ENCODE measurements around the gene CCL19. TPM values are rescaled to one million over a fixed set of nuclear protein-coding genes. Genes with fewer than 3 reads are reported as not detected.
A peak's percentile ranks its signal among the peaks of the same experiment; 100 is the strongest.

The CCL19 gene
- total RNA-seq, 6 experiments from 2014 or later = 0.77 to 6.5 (median 1.1) TPM

DNA sequence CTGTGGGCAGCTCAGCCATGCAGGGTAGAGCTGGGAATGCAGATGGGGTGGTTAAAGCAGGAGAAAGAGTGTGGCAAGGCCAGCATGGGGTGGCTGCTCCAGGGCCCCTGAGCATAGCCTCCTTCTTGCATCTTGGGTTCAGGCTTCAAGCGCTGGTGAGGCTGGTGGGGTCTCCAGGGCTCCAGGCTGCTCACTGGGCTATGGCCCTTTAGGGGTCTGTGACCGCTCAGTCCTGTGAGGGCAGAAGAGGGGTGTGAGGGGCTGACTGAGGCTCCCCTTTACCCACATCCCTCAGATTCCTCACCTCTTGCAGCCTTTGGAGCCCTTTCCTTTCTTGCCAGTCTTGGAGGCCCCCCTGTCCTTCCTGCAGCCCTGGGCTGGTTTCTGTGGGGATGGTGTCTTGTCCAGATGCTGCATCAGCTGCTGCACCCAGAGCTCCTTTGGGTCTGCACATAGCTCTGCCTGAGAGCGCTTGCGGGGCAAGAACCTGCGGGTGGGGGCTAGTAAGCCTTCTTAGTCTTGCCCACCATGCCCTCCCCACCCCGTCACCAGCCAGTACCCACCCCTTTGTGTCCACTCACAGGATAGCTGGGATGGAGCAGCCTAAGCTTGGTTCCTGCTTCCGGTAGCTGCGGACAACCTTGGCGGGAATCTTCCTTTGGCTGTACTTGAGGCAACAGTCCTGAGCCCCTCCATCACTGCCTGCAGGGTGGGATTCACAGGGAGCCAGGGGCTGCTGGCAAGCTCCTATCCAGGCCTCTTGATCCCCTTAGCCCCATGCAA is 18.3 kb upstream of the CCL19 start:
- Histone ChIP-seq H3K4me1 (no peaks in the 10 kb centered on the region), H3K36me3 (no peaks in the 10 kb centered on the region), H3K9me3 (no peaks in the 10 kb centered on the region), H3K27ac (no peak overlapping the region), H3K27me3 (no peaks in the 10 kb centered on the region), H3K4me3 (no peak overlapping the region)
- 77% methylated on average over 7 of the region's 9 CpGs for WGBS (ENCODE audit: insufficient coverage, low coverage, low lambda C conversion rate, missing lambda C conversion rate)
- intact Hi-C loops (cut with DNase I) = no loop called here
- no peak for TF ChIP-seq POLR2A (IDR thresholded peaks at IDR 0.05)
- TF ChIP-seq, protein P1, sequence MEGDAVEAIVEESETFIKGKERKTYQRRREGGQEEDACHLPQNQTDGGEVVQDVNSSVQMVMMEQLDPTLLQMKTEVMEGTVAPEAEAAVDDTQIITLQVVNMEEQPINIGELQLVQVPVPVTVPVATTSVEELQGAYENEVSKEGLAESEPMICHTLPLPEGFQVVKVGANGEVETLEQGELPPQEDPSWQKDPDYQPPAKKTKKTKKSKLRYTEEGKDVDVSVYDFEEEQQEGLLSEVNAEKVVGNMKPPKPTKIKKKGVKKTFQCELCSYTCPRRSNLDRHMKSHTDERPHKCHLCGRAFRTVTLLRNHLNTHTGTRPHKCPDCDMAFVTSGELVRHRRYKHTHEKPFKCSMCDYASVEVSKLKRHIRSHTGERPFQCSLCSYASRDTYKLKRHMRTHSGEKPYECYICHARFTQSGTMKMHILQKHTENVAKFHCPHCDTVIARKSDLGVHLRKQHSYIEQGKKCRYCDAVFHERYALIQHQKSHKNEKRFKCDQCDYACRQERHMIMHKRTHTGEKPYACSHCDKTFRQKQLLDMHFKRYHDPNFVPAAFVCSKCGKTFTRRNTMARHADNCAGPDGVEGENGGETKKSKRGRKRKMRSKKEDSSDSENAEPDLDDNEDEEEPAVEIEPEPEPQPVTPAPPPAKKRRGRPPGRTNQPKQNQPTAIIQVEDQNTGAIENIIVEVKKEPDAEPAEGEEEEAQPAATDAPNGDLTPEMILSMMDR (IDR thresholded peaks at IDR 0.05) = no peak
- DNase-seq = peak in 1 of 3 donors; percentile 33
- ATAC-seq = peak in 3 of 4 donors; percentile 22 to 31 (median 27)

DNA sequence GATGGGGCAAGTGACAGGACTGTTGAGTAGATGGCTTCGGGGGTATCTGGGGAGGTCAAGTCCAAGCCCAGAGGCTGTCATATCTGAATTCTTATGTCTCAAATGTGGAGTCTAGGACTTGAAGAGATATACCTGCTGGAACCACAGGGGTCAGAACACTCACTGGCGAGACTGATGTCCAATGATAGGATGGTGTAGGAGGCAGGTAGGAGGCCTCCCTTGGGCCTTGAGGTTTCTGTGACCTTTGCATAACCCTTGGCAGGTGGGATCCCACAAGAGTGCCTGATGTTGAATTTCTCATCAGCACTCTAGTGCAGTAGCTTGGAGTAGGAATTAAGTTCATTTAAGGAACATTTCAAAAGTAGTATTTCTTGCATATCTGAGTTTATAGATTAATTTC is 16.1 kb upstream of the CCL19 start:
- WGBS (ENCODE audit: insufficient coverage, low coverage, low lambda C conversion rate, missing lambda C conversion rate) = 86% methylated on average over 1 of the region's 2 CpGs
- Histone ChIP-seq H3K4me1 (no peaks in the 10 kb centered on the region), H3K27ac (no peak overlapping the region), H3K9me3 (no peaks in the 10 kb centered on the region), H3K4me3 (no peak overlapping the region), H3K36me3 (no peaks in the 10 kb centered on the region), H3K27me3 (no peaks in the 10 kb centered on the region)
- intact Hi-C loops (cut with DNase I) = no loop called here
- no peak for ATAC-seq
- no peak for TF ChIP-seq POLR2A (IDR thresholded peaks at IDR 0.05)
- TF ChIP-seq, protein P1 (IDR thresholded peaks at IDR 0.05) = no peak
- no peak for DNase-seq

DNA sequence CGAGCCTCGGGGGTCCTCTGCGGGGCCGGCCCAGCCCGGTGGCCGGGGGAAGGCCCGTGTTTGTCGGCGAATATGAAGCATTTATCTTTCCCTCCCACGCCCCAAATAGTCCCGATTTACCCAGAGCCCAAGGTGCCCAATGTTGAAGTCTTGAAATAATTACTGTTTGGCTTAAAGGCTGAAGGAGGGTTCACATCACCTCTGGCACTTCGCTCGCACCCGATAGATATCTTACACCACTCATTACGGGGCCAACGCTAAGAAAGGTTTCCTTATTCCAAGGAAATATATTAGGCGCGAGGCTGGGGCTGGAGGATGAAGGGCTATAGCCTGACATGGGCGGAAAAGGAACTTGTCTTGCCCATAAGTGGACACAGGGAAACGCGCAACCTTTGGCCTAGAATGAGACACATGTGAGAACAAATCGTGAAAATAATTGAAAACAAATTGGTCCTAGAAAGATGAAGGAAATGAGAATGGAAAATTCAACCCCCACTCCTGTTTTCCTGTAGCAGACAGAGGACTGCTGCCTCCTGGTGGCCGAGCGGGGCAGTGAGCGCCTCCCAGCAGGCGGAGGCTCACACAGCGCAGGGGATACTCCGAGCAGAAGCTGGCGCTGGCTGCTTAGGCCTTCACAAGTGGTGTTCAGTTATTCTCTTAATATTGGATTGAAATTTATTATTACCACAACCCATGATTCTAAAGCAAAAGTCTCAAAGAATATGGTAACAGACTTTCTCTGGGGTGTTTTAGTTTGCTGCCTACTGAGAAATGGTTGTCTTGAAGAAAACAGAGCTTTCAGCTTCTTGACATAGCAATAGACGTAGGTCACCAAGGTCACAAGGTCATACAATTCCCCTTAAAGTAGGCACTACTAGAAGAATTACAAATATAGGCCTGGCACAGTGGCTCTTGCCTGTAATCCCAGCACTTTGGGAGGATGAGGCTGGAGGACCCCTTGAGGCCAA is 11.0 kb upstream of the CCL19 start:
- no peaks in the 10 kb centered on the region for H3K27me3 ChIP-seq
- no peaks in the 10 kb centered on the region for H3K36me3 ChIP-seq
- TF ChIP-seq, protein P1 (IDR thresholded peaks at IDR 0.05) = peak; percentile 97 to 99 (median 99)
- no peak for TF ChIP-seq POLR2A (IDR thresholded peaks at IDR 0.05)
- no peaks in the 10 kb centered on the region for H3K4me1 ChIP-seq
- peak overlapping the region; percentile 12 to 72 (median 50) for H3K27ac ChIP-seq
- H3K4me3 ChIP-seq = peak overlapping the region; percentile 56 to 70 (median 67)
- 2% methylated on average over 30 of the region's 30 CpGs for WGBS (ENCODE audit: insufficient coverage, low coverage, low lambda C conversion rate, missing lambda C conversion rate)
- DNase-seq = peak; percentile 85 to 88 (median 88)
- intact Hi-C loops (cut with DNase I) = no loop called here
- peak; percentile 93 to 96 (median 96) for ATAC-seq
- H3K9me3 ChIP-seq = no peaks in the 10 kb centered on the region

DNA sequence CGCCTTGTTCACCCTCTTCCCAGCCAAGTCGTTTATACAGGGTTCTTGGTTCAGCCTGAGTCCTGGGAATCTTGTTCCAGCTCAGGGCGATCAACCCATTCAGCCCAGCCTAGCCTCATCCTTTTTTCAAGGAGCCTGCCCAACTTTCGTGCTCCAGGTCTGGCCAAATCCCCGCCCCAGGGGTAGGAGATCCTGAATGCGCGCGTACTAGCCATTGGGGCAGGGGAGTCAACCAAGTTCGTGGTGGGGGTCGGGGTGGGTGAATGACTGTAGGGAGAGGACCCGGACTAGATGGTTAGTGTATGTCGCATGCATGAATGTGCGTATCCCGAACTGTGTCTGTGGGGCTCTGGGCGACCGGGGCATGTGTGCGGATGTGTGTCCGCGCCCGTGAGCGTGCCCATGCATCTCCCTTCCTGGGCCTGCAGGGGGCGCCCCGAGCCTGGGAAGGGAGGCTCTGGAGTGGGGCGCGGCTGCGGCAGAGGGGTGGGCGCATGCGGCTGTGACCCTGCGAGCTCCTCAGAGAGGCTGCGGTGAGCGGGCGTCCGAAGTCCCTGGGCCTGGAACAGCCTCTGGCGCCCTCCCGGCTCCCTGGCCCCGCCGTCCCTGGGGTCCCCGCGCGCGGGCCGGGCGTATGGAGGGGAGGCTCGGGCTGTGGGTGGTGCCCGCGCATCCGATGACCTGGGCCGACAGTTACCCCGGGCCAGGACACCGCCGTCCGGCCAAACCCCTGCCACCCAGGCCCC is 10.1 kb upstream of the CCL19 start:
- ATAC-seq (peak; percentile 90 to 94 (median 92)), DNase-seq (peak; percentile 72 to 79 (median 78))
- intact Hi-C loops (cut with DNase I) = no loop called here
- Histone ChIP-seq H3K4me3 (peak overlapping the region; percentile 56 to 70 (median 67)), H3K27ac (peak overlapping the region; percentile 12 to 72 (median 50)), H3K36me3 (no peaks in the 10 kb centered on the region), H3K27me3 (no peaks in the 10 kb centered on the region), H3K4me1 (peaks cover 0 to 2% (median 0%) of the 10 kb centered on the region in 4 donors), H3K9me3 (no peaks in the 10 kb centered on the region)
- 44% methylated on average over 12 of the region's 52 CpGs for WGBS (ENCODE audit: insufficient coverage, low coverage, low lambda C conversion rate, missing lambda C conversion rate)
- no peak for TF ChIP-seq POLR2A (IDR thresholded peaks at IDR 0.05)
- TF ChIP-seq, protein P1 (IDR thresholded peaks at IDR 0.05) = peak; percentile 85 to 94 (median 90)

All from right lobe of liver (tissue), 6 donors.